HG03045 (cell line): ENCODE results near the gene IZUMO2.
"Not testable (repeated sequence)": the region's sequence is repeated elsewhere in the genome, so short reads cannot be mapped to it uniquely, and the experiment has no call there.

Experiments used
- ATAC-seq: cut with Tn5 transposase; IDR thresholded peaks from one replicate; pipeline ENCODE4 v1.9.1; 2021; ENCODE audit warnings: mild to moderate bottlenecking, moderate library complexity; ENCODE audit not compliant: unreplicated experiment

IZUMO2 gene

DNA sequence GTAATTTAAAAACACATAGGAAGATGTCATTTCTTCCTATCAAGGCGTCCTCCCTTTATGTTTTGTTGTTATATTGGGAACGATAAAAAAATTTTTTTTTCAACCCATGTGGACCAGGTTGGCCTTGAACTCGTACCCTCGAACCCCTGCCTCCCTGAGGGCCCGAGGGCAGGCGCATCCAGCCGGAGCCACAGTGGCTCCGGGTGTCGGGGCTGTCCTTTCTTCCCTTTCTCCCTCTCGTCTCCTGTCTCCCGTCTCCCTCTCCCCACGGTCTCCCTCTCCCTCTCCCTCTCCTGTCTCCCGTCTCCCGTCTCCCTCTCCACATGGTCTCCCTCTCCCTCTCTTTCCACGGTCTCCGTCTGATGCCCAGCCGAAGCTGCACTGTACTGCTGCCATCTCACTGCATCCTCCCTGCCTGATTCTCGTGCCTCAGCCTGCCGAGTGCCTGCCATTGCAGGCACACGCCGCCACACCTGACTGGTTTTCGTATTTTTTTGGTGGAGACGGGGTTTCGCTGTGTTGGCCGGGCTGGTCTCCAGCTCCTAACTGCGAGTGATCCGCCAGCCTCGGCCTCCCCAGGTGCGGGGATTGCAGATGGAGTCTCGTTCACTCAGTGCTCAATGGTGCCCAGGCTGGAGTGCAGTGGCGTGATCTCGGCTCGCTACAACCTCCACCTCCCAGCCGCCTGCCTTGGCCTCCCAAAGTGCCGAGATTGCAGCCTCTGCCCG lies 22.8 kb downstream of the IZUMO2 start:
- ATAC-seq, result not testable (repeated sequence)

DNA sequence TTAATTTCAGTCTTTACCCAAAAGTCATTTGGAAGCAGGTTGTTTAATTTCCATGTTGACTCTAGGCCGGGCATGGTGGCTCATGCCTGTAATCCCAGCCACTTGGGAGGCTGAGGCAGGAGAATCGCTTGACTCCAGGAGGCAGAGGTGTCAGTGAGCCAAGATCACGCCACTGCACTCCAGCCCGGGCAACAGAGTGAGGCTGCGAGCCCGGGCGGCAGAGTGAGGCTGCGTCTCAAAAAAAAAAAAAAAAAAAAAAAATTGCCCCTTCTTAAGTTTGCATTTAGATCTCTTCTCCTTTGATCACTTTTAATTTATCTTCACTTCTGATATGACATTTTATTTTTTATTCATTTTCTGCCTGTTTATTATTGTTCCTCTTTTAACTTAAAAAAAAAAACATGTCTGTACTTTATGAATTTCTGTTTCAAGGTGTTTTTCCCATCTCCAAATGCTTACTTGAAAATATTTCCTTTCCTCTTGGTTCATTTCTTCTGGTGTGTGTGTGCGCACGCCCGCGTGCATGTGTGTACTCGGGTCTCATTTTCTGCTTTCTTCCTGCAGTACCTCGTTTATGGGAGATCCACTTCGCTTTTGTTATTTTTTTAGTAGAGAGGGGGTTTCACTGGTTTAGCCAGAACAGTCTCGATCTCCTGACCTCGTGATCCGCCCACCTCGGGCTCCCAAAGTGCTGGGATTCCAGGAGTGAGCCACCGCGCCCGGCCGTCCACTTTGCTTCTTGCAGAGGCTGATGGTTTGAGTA lies 26.3 kb downstream of the IZUMO2 start:
- not testable (repeated sequence) for ATAC-seq

DNA sequence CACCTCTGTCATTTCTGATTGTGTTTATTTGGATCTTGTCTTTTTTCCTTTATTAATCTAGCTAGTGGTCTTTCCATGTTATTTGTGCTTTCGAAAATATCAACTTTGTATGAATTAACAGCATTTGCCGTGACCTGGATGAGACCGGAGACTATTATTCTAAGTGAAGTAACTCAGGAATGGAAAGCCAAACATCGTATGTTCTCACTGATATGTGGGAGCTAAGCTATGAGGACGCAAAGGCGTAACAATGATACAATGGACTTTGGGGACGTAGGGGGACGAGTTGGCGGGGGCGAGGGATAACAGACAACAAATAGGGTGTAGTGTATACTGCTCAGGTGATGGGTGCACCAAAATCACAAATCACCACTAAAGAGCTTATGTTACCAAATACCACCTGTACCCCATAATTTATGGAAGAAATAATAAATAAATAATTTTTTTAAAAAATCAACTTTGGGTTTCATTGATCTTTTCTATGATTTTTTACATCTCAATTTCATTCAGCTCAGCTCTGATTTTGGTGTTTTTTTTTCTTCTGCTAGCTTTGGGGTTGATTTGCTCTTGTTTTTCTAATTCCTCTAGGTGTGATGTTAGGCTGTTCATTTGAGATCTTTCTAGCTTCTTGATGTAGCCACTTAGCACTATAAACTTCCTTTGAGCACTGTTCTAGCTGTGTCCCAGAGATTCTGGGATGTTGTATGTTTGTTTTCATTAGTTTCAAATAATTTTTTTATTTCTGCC lies 27.1 kb downstream of the IZUMO2 start:
- not testable (repeated sequence) for ATAC-seq

DNA sequence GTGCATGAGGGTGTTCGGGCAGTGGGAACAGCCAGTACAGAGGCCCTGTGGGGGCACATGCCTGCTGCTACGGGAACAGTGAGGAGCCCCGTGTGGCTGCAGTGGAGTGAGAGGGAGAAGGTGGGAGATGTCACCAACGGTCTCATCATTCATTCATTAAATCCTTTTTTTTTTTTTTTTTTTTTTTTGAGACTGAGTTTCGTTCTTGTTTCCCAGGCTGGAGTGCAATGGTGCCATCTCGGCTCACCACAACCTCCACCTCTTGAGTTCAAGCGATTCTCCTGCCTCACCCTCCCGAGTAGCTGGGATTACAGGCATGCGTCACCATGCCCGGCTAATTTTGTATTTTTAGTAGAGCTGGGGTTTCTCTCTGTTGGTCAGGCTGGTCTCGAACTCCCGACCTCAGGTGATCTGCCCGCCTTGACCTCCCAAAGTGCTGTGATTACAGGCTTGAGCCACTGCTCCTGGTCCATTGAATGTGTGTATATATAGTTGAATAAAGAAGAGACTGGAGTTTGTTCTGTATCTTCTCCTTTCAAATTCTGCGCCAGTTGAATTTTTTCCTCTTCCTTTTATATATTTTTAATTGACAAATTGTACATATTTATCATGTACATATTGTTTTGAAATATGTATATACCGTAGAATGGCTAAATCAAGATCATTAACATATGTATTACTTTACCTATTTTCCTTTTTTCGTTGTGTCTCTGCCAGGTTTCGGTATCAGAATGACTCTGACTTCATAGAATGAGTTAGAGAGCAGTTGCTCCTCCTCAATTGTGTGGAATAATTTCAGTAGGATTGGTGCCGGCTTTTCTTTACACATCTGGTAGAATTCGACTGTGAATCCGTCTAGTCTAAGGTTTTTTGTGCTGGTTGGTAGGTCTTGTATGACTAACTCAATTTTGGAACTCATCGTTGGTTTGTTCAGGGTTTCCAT lies 28.0 kb downstream of the IZUMO2 start:
- not testable (repeated sequence) for ATAC-seq

DNA sequence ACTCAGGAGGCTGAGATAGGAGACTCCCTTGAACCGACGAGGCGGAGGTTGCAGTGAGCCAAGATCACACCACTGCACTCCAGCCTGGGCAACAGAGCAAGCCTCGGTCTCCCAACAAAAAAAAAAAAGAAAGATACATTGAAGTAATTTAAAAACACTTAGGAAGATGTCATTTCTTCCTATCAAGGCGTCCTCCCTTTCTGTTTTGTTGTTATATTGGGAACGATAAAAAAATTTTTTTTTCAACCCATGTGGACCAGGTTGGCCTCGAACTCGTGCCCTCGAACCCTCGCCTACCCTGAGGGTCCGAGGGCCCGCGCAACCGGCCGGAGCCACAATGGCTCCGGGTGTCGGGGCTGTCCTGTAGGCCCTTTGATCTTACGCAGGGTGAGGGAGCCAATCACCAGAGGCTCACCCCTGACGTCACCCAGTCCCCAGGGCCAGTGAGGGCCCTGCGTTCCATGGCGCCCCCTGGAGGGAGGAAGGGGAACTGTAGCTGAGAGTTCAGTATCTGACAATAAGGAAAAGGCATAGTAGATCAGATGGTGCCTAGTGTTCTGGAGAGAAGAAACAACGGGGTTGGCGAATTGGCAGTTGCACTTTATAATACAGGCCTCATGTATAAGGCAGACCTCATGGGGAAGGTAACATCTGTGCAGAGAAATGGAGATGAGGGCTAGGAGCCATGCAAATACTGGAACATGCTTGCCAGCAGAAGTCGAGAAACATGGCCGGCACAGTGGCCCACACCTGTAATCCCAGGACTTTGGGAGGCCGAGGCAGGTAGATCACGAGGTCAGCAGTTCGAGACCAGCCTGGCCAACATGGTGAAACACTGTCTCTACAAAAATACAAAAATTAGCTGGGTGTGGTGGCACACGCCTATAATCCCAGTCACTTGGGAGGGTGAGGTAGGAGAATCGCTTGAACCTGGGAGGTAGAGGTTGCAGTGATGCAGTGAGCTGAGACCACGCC lies 29.3 kb downstream of the IZUMO2 start:
- ATAC-seq, result not testable (repeated sequence)

DNA sequence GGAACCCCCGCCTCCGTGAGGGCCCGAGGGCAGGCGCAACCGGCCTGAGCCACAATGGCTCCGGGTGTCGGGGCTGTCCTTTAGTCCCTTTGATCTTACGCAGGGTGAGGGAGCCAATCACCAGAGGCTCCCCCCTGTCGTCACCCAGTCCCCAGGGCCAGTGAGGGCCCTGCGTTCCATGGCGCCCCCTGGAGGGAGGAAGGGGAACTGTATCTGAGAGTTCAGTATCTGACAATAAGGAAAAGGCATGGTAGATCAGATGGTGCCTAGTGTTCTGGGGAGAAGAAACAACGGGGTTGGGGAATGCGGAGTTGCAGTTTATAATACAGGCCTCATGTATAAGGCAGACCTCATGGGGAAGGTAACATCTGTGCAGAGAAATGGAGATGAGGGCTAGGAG lies 59.1 kb downstream of the IZUMO2 start:
- ATAC-seq, result not testable (repeated sequence)

DNA sequence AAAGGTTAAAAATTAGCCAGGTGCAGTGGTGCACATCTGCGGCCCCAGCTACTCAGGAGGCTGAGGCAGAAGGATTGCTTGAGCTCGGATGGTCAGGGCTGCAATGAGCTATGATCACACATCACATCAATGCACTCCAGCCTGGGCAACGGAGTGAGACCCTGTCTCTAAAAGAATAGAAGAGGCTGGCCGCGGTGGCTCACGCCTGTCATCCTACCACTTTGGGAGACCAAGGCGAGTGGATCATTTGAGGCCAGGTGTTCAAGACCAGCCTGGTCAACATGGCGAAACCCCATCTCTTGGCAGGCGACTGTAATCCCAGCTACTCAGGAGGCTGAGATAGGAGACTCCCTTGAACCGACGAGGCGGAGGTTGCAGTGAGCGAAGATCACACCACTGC lies 59.7 kb downstream of the IZUMO2 start:
- ATAC-seq, result not testable (repeated sequence)
